ENCODE measurements around the gene RPP25L.
A peak's percentile ranks its signal among the peaks of the same experiment; 100 is the strongest.

Gene RPP25L

GRCh38 chr9:34653151-34654072 lies 41.5 kb upstream of the RPP25L start:
- DNase-seq (ENCODE audit: low read depth): no peak
- TF ChIP-seq CTCF (conservative IDR thresholded peaks at IDR 0.05; ENCODE audit: low read depth, low read length): no peak
- no peak overlapping the region for H3K4me3 ChIP-seq (ENCODE audit: low read length)

- H3K4me3 ChIP-seq (ENCODE audit: low read length): peak overlapping the region; percentile 32
- no peak for TF ChIP-seq CTCF (conservative IDR thresholded peaks at IDR 0.05; ENCODE audit: low read depth, low read length)
- no peak for DNase-seq (ENCODE audit: low read depth)
Measured at GRCh38 chr9:34652602-34653000, 40.7 kb upstream of the RPP25L start.

- no peak for DNase-seq (ENCODE audit: low read depth)
- no peak for TF ChIP-seq CTCF (conservative IDR thresholded peaks at IDR 0.05; ENCODE audit: low read depth, low read length)
- H3K4me3 ChIP-seq (ENCODE audit: low read length): peak within 1 kb of the TSS; percentile 32
Measured at GRCh38 chr9:34651876-34652601, 40.1 kb upstream of the RPP25L start, which contains the start of gene IL11RA. TSS of gene IL11RA (plus strand) at chr9:34652185. CDS start at chr9:34655218, 3,033 bp downstream.

GRCh38 chr9:34651321-34651720 lies 39.4 kb upstream of the RPP25L start:
- no peak overlapping the region for H3K4me3 ChIP-seq (ENCODE audit: low read length)
- no peak for TF ChIP-seq CTCF (conservative IDR thresholded peaks at IDR 0.05; ENCODE audit: low read depth, low read length)
- DNase-seq (ENCODE audit: low read depth): no peak

- H3K4me3 ChIP-seq (ENCODE audit: low read length): no peak overlapping the region
- DNase-seq (ENCODE audit: low read depth): no peak
- no peak for TF ChIP-seq CTCF (conservative IDR thresholded peaks at IDR 0.05; ENCODE audit: low read depth, low read length)
Measured at GRCh38 chr9:34650816-34651215, 38.9 kb upstream of the RPP25L start.

- no peak for TF ChIP-seq CTCF (conservative IDR thresholded peaks at IDR 0.05; ENCODE audit: low read depth, low read length)
- no peak for DNase-seq (ENCODE audit: low read depth)
- H3K4me3 ChIP-seq (ENCODE audit: low read length): no peak overlapping the region
Measured at GRCh38 chr9:34648673-34649072, 36.8 kb upstream of the RPP25L start.
